Activated T-cell treated with anti-CD3 and anti-CD28 coated beads, Interleukin-2, amount 50 U/mL, for 48 hours (primary cell): ENCODE data around the gene LNX1.
A peak's percentile ranks its signal among the peaks of the same experiment; 100 is the strongest.
"Not testable (repeated sequence)": the region's sequence is repeated elsewhere in the genome, so short reads cannot be mapped to it uniquely, and the experiment has no call there.

ENCODE experiments used
- DNase-seq, 2 experiments: peaks; one replicate each; pipeline ENCODE4 v3.0.0-alpha.2; 2020

The LNX1 gene

GRCh38 chr4:53490161-53490956, 100.9 kb downstream of the LNX1 start:
- DNase-seq = no peak

- DNase-seq = no peak
These were observed 101.9 kb downstream of the LNX1 start for GRCh38 chr4:53489279-53489889.

DNA sequence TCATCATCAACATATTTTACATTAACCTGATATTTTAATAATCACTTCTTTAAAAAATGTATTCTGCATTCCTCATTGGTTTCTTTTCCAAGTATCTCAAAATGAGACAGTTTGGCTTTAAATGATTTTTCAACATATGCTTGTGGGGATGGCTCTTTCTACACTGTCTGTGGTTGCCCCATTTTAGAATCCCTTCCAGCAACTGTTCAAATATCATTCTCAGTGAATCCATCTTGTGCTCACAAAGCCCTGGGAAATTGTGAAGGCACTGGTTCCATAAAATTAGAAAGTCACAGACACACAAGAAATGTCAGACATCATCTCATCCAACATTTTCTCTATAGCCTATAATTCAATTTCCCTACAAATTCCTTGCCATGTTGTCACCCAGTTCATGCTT, 103.5 kb downstream of the LNX1 start:
- DNase-seq = no peak

- no peak for DNase-seq
These were observed 105.6 kb downstream of the LNX1 start for GRCh38 chr4:53485658-53486040.

- no peak for DNase-seq
These were observed 106.2 kb downstream of the LNX1 start for GRCh38 chr4:53484911-53485657.

DNA sequence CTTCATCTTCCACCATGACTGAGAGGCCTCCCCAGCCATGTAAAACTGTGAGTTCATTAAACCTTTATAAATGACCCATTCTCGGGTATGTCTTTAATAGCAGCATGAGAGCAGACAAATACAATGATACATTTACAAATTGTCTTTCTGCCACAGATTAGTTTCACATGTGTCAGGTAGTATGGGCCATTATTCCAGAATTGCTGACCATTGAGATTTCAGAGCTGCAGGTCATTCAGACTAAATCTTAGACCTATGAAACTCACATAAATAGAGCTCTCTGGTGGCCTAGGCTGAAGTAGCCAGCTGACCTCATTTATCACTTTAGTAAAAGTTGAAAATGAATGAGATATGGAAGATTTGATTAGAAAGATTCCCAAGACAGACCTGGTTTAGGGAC, 108.0 kb downstream of the LNX1 start:
- no peak for DNase-seq

- no peak for DNase-seq
These were observed 109.7 kb downstream of the LNX1 start for GRCh38 chr4:53481586-53481985.

DNA sequence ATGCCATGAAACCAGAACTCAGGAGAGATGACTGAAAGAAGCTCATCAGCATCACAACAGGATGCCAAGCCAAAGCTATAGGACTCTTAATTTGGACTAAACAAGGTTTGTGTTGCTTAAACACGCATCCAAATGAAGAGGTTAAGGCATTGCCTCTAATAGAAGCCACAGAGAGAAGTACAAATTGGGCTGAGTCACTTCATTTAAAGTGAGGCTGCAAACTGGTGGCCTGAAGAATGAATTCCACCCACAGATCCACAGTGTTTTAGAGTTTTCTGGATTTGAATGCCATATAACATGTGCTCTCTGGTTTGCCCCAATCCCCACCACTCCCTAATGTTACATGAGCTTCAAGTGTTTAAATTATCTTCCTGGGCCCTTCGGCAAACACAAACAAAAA, 110.4 kb downstream of the LNX1 start:
- no peak for DNase-seq

DNA sequence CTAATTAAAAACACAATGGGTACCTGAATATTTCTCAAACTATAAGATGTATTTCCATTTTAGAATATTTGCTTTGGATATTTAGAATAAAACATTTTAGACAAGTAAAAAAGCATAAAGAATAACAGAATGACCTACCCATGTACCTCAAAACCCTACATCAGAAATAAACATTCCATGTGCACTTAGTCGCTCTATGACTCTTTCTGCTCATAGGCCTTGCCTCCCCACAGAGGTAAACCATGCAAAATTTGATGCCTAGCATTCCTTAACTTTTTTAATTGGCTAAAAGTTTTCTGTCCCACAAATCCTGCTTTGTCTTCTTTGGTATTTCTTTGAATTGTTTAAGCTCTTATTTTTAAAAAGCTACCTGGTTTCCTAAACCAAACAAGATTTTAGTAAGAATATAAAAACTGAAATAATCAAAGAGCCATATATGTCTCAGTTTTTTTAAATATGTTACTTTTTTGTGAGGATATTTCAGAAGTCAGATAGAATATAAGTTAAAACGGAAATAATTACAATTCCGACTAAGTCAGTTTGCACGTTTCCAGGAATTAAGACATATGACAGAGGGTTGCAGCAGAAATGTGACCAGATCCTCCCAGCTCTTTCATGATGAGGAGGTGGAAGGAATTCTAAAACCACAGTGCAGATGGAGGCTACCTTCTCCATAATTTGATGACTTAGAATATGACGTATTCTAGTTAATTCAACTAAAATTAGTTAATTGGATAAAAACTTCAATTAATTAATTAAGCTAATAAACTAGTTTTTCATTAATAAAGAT, 111.4 kb downstream of the LNX1 start:
- no peak for DNase-seq

DNA sequence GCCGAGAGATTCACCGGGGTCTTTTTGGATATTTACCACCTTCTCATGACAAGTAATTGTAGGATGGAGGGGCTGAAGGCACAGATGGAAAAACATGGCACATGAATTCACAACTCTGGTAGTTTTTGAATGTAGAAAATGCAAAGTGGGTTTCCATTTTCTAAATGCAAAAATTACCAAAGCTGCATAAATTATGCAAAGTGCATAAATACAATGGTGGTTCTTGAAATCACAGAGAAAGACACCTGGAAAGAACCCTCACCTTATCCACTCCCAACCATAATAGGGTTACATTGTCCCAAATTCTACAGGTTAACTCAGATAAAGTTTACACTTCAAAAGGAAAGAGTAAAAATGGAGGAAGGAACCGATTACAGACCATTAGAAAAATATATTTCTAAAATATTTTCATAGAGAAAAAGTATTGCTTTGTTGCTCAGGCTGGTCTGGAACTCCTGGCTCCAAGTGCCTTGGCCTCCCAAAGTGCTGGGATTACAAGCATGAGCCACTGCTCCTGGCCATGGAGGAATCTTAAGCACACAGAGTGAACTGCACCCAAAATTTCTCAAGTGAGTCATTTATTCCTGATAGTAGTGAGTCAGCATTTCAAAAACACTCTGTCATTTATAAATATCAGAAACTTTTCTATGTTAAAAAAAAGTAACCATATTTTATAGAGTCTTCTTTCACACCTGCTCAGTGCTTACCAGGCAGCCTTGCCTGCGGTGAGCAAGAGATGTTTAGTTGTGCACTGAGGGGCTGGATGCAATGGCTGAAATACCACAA, 112.4 kb downstream of the LNX1 start:
- DNase-seq = peak in 1 of 2 experiments; percentile 17

- no peak for DNase-seq
These were observed 113.7 kb downstream of the LNX1 start for GRCh38 chr4:53477636-53478035.

GRCh38 chr4:53477038-53477565, 114.2 kb downstream of the LNX1 start:
- no peak for DNase-seq

- DNase-seq = no peak
These were observed 114.9 kb downstream of the LNX1 start for GRCh38 chr4:53476232-53477037.

DNA sequence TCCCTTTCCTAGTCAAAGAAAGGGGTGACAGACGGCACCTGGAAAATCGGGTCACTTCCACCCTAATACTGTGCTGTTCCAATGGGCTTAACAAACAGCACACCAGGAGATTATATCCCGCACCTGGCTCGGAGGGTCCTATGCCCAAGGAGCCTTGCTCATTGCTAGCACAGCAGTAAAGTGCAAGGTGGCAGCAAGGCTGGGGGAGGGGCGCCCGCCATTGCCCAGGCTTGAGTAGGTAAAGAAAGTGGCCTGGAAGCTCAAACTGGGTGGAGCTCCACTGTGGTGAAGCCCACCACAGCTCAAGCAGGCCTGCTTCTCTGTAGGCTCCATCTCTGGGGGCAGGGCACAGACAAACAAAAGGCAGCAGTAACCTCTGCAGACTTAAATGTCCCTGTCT, 124.7 kb downstream of the LNX1 start:
- DNase-seq = not testable (repeated sequence)

DNA sequence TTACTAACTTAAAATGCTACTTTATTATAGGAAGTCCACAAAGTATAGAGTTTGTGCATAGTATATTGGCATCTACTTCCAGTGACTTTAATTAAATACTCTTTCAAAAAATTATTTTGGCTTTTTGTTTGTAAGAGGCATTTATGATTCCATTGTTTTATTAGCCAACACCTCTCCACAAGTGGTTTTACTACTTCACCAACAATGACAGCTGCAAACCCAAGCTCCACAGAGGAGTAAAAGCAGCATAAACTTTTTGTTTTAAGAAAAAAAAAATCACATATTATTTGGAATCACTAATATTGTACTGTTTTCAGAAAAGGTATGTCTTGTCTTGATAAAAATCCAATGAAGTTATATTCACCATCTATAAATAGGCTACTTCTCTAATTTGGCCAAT, 125.4 kb downstream of the LNX1 start:
- no peak for DNase-seq

- DNase-seq = no peak
These were observed 126.0 kb downstream of the LNX1 start for GRCh38 chr4:53465281-53465680.

DNA sequence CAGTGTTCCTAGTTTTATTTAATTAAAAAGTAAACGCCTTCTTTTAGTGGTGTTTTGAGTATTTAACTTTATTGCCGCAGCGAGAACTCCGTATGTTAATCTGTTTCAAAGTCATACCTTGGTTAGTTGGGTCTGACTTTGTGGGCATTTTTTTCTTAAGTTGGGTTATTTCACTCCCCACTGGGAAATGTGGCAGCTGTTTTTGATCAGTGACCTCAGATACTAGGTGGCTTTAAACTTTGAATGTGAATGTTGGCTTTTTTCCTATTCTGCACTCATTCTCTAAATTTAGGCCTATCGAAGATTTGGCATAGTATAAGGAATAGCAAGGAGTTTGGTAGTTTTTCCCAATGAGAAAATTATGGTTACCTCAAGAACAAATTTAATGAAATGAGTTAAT, 127.9 kb downstream of the LNX1 start:
- DNase-seq = no peak

- DNase-seq = no peak
These were observed 130.0 kb downstream of the LNX1 start for GRCh38 chr4:53461244-53461643.

DNA sequence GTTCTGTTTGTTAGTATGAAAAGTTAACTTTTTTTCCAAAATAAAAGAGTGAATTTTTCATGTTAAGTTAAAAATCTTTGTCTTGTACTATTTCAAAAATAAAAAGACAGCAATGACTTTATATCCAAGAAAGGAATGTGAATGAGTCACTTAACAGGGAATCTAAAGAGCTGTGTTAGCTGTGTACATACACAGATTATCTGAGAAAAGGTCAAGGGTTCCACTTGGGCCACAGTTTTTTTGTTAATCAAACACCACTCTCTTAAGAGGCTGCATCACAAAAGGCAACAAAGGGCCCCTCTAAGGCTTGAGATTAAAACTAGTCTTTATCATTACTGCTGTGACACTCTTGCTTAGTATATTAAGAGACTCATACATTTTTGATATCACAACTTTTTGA, 131.7 kb downstream of the LNX1 start:
- DNase-seq = no peak

DNA sequence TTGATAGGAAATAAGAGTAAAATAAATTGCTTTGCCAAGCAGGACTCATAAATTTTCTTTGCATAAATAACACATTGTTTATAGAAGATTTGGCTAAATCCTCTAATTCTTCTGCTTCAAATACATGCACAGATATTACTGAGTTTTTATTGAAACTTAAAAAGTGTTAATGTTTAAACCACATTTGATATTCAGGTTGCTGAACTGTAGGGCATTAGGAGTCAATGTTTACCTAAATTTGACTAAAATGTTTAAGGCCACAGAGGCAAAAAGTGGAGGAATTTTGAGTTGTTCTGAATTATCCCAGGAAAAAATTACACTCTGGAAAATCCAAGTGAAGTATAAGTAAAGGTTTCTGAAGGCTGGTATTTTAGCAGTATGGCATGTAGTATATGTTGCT, 135.1 kb downstream of the LNX1 start:
- no peak for DNase-seq

DNA sequence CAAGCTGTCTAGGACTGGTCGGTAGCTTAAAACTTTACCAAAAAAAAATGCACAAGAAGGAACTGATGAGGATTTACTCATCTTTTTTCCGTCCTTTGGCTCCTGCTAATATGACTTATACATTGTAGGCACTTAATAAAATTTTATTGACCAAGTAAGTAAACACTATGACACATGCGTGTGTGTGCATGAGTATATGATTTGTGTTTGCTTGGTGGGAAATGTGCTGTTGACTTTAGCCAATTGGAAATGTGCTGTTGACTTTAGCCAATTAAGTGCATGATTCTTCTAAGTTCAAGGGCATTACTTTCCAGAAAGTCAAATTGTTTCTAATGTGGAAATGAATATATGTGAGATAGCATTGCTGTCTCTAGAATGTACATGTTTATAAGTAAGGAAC, 135.5 kb downstream of the LNX1 start:
- no peak for DNase-seq
